Calu3 (cell line): Measurements from ENCODE around the gene P4HA3. TPM values are rescaled to one million over a fixed set of nuclear protein-coding genes. Genes with fewer than 3 reads are reported as not detected.

ENCODE experiments used
- BruUV-seq: library from RNA; stranded (reverse); fragments of 400-500 nt; replicated peaks from 2 replicates; lab custom pipeline; 2021; lab: Mats Ljungman, UMichigan
- CTCF ChIA-PET: fragments of 300-600 bp; sonication (Branson Sonifier 250); formaldehyde crosslinking; loops from one replicate; lab custom pipeline; 2022; ENCODE audit warnings: antibody characterized with exemption; lab: Charles Lee
- DNase-seq: peaks from one replicate; pipeline ENCODE4 v3.0.0; 2022
- H3K27ac Mint-ChIP-seq: one replicate; pipeline ENCODE4 v1.8.0; 2022; ENCODE audit warnings: mixed read lengths; ENCODE audit not compliant: unreplicated experiment
- H3K27me3 Mint-ChIP-seq: one replicate; pipeline ENCODE4 v1.8.0; 2022; ENCODE audit warnings: mixed read lengths; ENCODE audit not compliant: unreplicated experiment
- H3K36me3 Mint-ChIP-seq: one replicate; pipeline ENCODE4 v1.8.0; 2022; ENCODE audit warnings: mild to moderate bottlenecking, moderate library complexity, mixed read lengths; ENCODE audit not compliant: insufficient read depth, unreplicated experiment
- H3K4me1 Mint-ChIP-seq: one replicate; pipeline ENCODE4 v1.8.0; 2022; ENCODE audit warnings: mild to moderate bottlenecking, low read depth, mixed read lengths; ENCODE audit not compliant: unreplicated experiment
- H3K4me3 Mint-ChIP-seq: one replicate; pipeline ENCODE4 v1.8.0; 2022; ENCODE audit warnings: mild to moderate bottlenecking, low read depth, moderate library complexity, mixed read lengths; ENCODE audit not compliant: unreplicated experiment
- H3K9me3 Mint-ChIP-seq: one replicate; pipeline ENCODE4 v1.8.0; 2022; ENCODE audit warnings: low read depth, mixed read lengths; ENCODE audit not compliant: unreplicated experiment
- CTCF ChIP-seq: fragments of 200-600 bp; IDR thresholded peaks from one replicate; pipeline ENCODE4 v1.8.0; 2022; ENCODE audit warnings: antibody characterized with exemption; ENCODE audit not compliant: unreplicated experiment
- intact Hi-C: fragments of 100-400 bp; cut with micrococcal nuclease; formaldehyde crosslinking; loops from one replicate; pipeline ENCODE4 v1.10.0; 2022; ENCODE audit not compliant: unreplicated experiment
- total RNA-seq: library from RNA; stranded (reverse); gene quantifications from 2 replicates; pipeline ENCODE4 v1.2.3, GENCODE V29; 2022

P4HA3 gene
- total RNA-seq, 1 experiment from 2014 or later = not detected

- intact Hi-C loops = no loop called here
- no TSS peak for BruUV-seq
- Mint-ChIP-seq H3K36me3 (peaks cover 6% of the 10 kb centered on the region), H3K9me3 (no peaks in the 10 kb centered on the region), H3K27me3 (no peaks in the 10 kb centered on the region), H3K4me1 (no peaks in the 10 kb centered on the region), H3K4me3 (no peak overlapping the region), H3K27ac (no peak overlapping the region)
- no peak for TF ChIP-seq CTCF
- no peak for DNase-seq
- CTCF ChIA-PET = no interaction called here
These were observed 76.3 kb downstream of the P4HA3 start for GRCh38 chr11:74235121-74235520.

- Mint-ChIP-seq H3K4me1 (no peaks in the 10 kb centered on the region), H3K27ac (no peak overlapping the region), H3K9me3 (no peaks in the 10 kb centered on the region), H3K4me3 (no peak overlapping the region), H3K36me3 (no peaks in the 10 kb centered on the region), H3K27me3 (no peaks in the 10 kb centered on the region)
- intact Hi-C loops = no loop called here
- BruUV-seq = no TSS peak
- DNase-seq = no peak
- CTCF ChIA-PET = no interaction called here
- no peak for TF ChIP-seq CTCF
These were observed 77.8 kb downstream of the P4HA3 start for GRCh38 chr11:74233683-74234082.

DNA sequence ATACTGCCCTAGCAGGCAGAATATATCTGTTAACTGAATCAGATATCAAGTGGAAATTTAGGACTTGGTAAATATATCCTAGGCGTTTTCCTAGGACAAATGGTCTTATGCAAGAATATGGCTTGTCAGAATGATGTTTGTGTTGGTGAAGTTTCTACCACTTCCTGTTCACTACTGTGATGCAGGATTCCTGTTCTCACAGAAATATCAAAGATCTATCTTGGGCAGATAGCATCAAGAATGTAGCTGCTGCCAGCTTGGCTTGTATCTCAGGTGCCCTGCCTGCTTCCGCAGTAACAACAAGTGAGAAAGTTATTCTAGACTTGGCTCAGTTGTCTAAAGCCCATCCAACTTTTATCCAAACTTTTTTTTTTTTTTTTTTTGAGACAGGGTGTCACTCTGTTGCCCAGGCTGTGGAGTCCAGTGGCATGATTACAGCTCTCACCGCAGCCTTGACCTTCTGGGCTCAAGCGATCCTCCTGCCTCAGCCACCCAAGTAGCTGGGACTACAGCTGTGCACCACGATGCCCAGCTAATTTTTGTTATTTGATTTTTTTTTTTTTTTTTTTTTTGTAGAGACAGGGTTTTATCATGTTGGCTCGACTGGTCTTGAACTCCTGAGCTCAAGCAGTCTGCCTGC, 79.0 kb downstream of the P4HA3 start:
- Mint-ChIP-seq H3K27ac (no peak overlapping the region), H3K36me3 (no peaks in the 10 kb centered on the region), H3K4me1 (no peaks in the 10 kb centered on the region), H3K9me3 (no peaks in the 10 kb centered on the region), H3K27me3 (no peaks in the 10 kb centered on the region), H3K4me3 (no peak overlapping the region)
- TF ChIP-seq CTCF = no peak
- intact Hi-C loops = no loop called here
- BruUV-seq = no TSS peak
- DNase-seq = no peak
- CTCF ChIA-PET = interaction anchor here (0.7 kb wide), 1 partner anchor 218 kb away, joined by 4 read pairs; no protein-coding TSS in a partner anchor

DNA sequence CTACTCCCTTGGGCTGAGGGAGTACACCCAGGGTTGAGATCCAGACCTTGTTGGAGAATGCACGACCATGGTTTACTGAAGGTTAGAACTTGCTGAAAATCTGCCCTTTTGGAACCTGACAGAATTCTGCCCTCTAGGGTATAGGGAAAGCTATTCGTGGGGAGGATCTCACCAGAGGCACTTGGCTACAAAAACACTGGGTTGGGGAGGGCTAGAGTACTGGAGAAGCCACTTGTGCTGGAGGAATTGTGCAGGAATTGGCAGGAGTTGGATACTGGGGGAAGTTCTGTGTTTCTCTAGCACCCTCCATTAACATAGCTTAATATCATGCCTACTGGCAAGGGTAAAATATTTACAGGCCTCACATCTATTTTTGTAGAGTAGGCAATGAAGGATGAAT, 84.5 kb downstream of the P4HA3 start:
- Mint-ChIP-seq H3K27ac (no peak overlapping the region), H3K4me3 (no peak overlapping the region), H3K36me3 (no peaks in the 10 kb centered on the region), H3K4me1 (no peaks in the 10 kb centered on the region), H3K9me3 (no peaks in the 10 kb centered on the region), H3K27me3 (no peaks in the 10 kb centered on the region)
- CTCF ChIA-PET = interaction anchor here (0.6 kb wide), 1 partner anchor 1333 kb away, joined by 3 read pairs; no protein-coding TSS in a partner anchor
- TF ChIP-seq CTCF = no peak
- no peak for DNase-seq
- no TSS peak for BruUV-seq
- intact Hi-C loops = no loop called here
